GM19023 (cell line): Measurements from ENCODE around the gene KPNA4.

Source experiments
- ATAC-seq: cut with Tn5 transposase; IDR thresholded peaks from one replicate; pipeline ENCODE4 v1.9.1; 2021; ENCODE audit warnings: mild to moderate bottlenecking, moderate library complexity; ENCODE audit not compliant: unreplicated experiment

Gene KPNA4

GRCh38 chr3:160498202-160498601 lies 67.2 kb downstream of the KPNA4 start:
- ATAC-seq: no peak

- no peak for ATAC-seq
These were observed 75.2 kb downstream of the KPNA4 start for GRCh38 chr3:160490166-160490565.

- ATAC-seq: no peak
These were observed 78.9 kb downstream of the KPNA4 start for GRCh38 chr3:160486459-160486869.

- ATAC-seq: no peak
These were observed 82.6 kb downstream of the KPNA4 start for GRCh38 chr3:160482796-160483195.

- no peak for ATAC-seq
These were observed 83.5 kb downstream of the KPNA4 start for GRCh38 chr3:160481856-160482255.

GRCh38 chr3:160480931-160481330 lies 84.4 kb downstream of the KPNA4 start:
- ATAC-seq: no peak

- ATAC-seq: no peak
These were observed 86.0 kb downstream of the KPNA4 start for GRCh38 chr3:160479376-160479775.

- no peak for ATAC-seq
These were observed 87.0 kb downstream of the KPNA4 start for GRCh38 chr3:160478338-160478737.

GRCh38 chr3:160477750-160478149 lies 87.6 kb downstream of the KPNA4 start:
- no peak for ATAC-seq

- no peak for ATAC-seq
These were observed 89.5 kb downstream of the KPNA4 start for GRCh38 chr3:160475884-160476283.

- no peak for ATAC-seq
These were observed 90.2 kb downstream of the KPNA4 start for GRCh38 chr3:160475153-160475552.

- no peak for ATAC-seq
These were observed 90.9 kb downstream of the KPNA4 start for GRCh38 chr3:160474416-160474838.

- ATAC-seq: no peak
These were observed 91.4 kb downstream of the KPNA4 start for GRCh38 chr3:160473978-160474377.

GRCh38 chr3:160473221-160473620 lies 92.2 kb downstream of the KPNA4 start:
- ATAC-seq: no peak

GRCh38 chr3:160472344-160472743 lies 93.0 kb downstream of the KPNA4 start:
- no peak for ATAC-seq

- no peak for ATAC-seq
These were observed 93.5 kb downstream of the KPNA4 start for GRCh38 chr3:160471892-160472291.

GRCh38 chr3:160470181-160470580 lies 95.2 kb downstream of the KPNA4 start:
- no peak for ATAC-seq

GRCh38 chr3:160464971-160465370 lies 100.4 kb downstream of the KPNA4 start:
- ATAC-seq: no peak

- no peak for ATAC-seq
These were observed 101.0 kb downstream of the KPNA4 start for GRCh38 chr3:160464321-160464720.

- ATAC-seq: no peak
These were observed 105.3 kb downstream of the KPNA4 start for GRCh38 chr3:160460033-160460432.

- ATAC-seq: no peak
These were observed 105.9 kb downstream of the KPNA4 start for GRCh38 chr3:160459450-160459970.

GRCh38 chr3:160458151-160458550 lies 107.2 kb downstream of the KPNA4 start:
- no peak for ATAC-seq

- ATAC-seq: no peak
These were observed 109.5 kb downstream of the KPNA4 start for GRCh38 chr3:160455846-160456245.
